HCT116 (cell line): ENCODE data around the gene MCF2L. TPM values are rescaled to one million over a fixed set of nuclear protein-coding genes. Genes with fewer than 3 reads are reported as not detected.

Source experiments
- ATAC-seq: fragments of 200-7000 bp; cut with Tn5 transposase; 2 replicates; pipeline ENCODE4 v1.9.1; 2020; ENCODE audit warnings: mild to moderate bottlenecking, moderate library complexity
- BruUV-seq: library from RNA; stranded (reverse); fragments of 400-500 nt; replicated peaks from 2 replicates; lab custom pipeline; 2021; lab: Mats Ljungman, UMichigan
- CTCF ChIA-PET: fragments of 300-600 bp; sonication (Branson Sonifier 250); formaldehyde crosslinking; loops from one replicate; lab custom pipeline; 2021; ENCODE audit warnings: antibody characterized with exemption; lab: Charles Lee
- POLR2A ChIA-PET: fragments of 300-600, 350-600 bp; sonication (Branson Sonifier 250); formaldehyde crosslinking; loops from one replicate; lab custom pipeline; 2021; ENCODE audit warnings: antibody characterized with exemption; lab: Charles Lee
- RAD21 ChIA-PET, 2 experiments: fragments of 300-600 bp; sonication (Branson Sonifier 250); formaldehyde crosslinking; loops; one replicate each; lab custom pipeline; 2023; ENCODE audit warnings: low total read pairs in 2 of 2; ENCODE audit not compliant: uncharacterized antibody in 2 of 2, unreplicated experiment in 2 of 2, low non-redundant PET in 1 of 2; lab: Charles Lee
- DNase-seq: peaks from one replicate; pipeline ENCODE4 v3.0.0-alpha.2; 2010; ENCODE audit warnings: low read depth, low spot score
- H2AFZ ChIP-seq: fragments of 200-600 bp; shearing (Covaris generic), sonication (generic); 2 replicates; pipeline ENCODE4 v1.6.1; 2017; ENCODE audit warnings: low read depth, mixed run types, mixed read lengths, antibody characterized with exemption, low read length; ENCODE audit not compliant: poor library complexity, severe bottlenecking
- H3K27ac ChIP-seq: 2 replicates; pipeline ENCODE4 v1.5.1; 2012; ENCODE audit warnings: low read depth, low read length
- H3K27me3 ChIP-seq: fragments of 200-600 bp; sonication (generic); 2 replicates; pipeline ENCODE4 v1.6.1; 2016; ENCODE audit warnings: mixed run types, low read length, mixed read lengths; ENCODE audit not compliant: insufficient read depth
- H3K36me3 ChIP-seq, 2 experiments: fragments of 200-500 bp in 1 of 2; fragments of 200-600 bp in 1 of 2; sonication (Bioruptor generic) in 1 of 2; sonication (generic) in 1 of 2; 2 replicates each; pipeline versions ENCODE4 v1.5.1 to v1.6.1; 2014 to 2016; ENCODE audit warnings: low read length in 2 of 2, inconsistent platforms in 1 of 2, mixed read lengths in 1 of 2, mixed run types in 1 of 2; ENCODE audit not compliant: insufficient read depth in 2 of 2, control insufficient read depth in 1 of 2
- H3K4me1 ChIP-seq, 2 experiments: fragments of 200-600 bp in 1 of 2; sonication (generic) in 1 of 2; 2 replicates each; pipeline versions ENCODE4 v1.5.1 to v1.6.1; 2012 to 2017; ENCODE audit warnings: low read length in 2 of 2, inconsistent platforms in 1 of 2, mild to moderate bottlenecking in 1 of 2, mixed read lengths in 1 of 2, mixed run types in 1 of 2, moderate library complexity in 1 of 2; ENCODE audit not compliant: insufficient read depth in 2 of 2, control insufficient read depth in 1 of 2
- H3K4me2 ChIP-seq: fragments of 200-600 bp; sonication (generic); 2 replicates; pipeline ENCODE4 v1.6.1; 2017; ENCODE audit warnings: mixed run types, low read length, mixed read lengths
- H3K4me3 ChIP-seq, 2 experiments: fragments of 200-600 bp in 1 of 2; sonication (generic) in 1 of 2; replicated peaks in 1 of 2; 2 replicates each; pipeline ENCODE4 v1.5.1; 2011 to 2016; ENCODE audit warnings: low read length in 2 of 2, control low read depth in 1 of 2, low read depth in 1 of 2, mild to moderate bottlenecking in 1 of 2, mixed read lengths in 1 of 2, mixed run types in 1 of 2
- H3K79me2 ChIP-seq: fragments of 200-600 bp; sonication (generic); 2 replicates; pipeline ENCODE4 v1.6.1; 2017; ENCODE audit warnings: mild to moderate bottlenecking, mixed run types, low read length, moderate library complexity, mixed read lengths; ENCODE audit not compliant: insufficient read depth
- H3K9ac ChIP-seq: fragments of 200-600 bp; sonication (generic); 2 replicates; pipeline ENCODE4 v1.6.1; 2016; ENCODE audit warnings: low read length, mixed read lengths
- H3K9me2 ChIP-seq: fragments of 200-600 bp; sonication (generic), shearing (Covaris generic); 2 replicates; pipeline ENCODE4 v1.6.1; 2017; ENCODE audit warnings: mixed run types, mild to moderate bottlenecking, moderate library complexity; ENCODE audit not compliant: insufficient read depth
- H3K9me3 ChIP-seq, 2 experiments: fragments of 200-500 bp in 1 of 2; fragments of 200-600 bp in 1 of 2; sonication (Bioruptor generic) in 1 of 2; sonication (generic) in 1 of 2; 2 replicates each; pipeline ENCODE4 v1.6.1; 2014 to 2017; ENCODE audit warnings: low read length in 2 of 2, mixed read lengths in 2 of 2, inconsistent platforms in 1 of 2, low read depth in 1 of 2, mild to moderate bottlenecking in 1 of 2, mixed run types in 1 of 2, moderate library complexity in 1 of 2; ENCODE audit not compliant: control insufficient read depth in 1 of 2, insufficient read depth in 1 of 2
- H4K20me1 ChIP-seq: fragments of 200-600 bp; sonication (generic), shearing (Covaris generic); 2 replicates; pipeline ENCODE4 v1.6.1; 2017; ENCODE audit warnings: mixed run types, mild to moderate bottlenecking, moderate library complexity; ENCODE audit not compliant: insufficient read depth
- EGR1 ChIP-seq: IDR thresholded peaks from 2 replicates; pipeline ENCODE4 v1.6.1; 2012; ENCODE audit warnings: low read depth
- EZH2 ChIP-seq: fragments of 200-600 bp; sonication (generic); IDR thresholded peaks from 2 replicates; pipeline ENCODE4 v1.6.1; 2017; ENCODE audit warnings: antibody characterized with exemption, mixed run types
- FOSL1 ChIP-seq: IDR thresholded peaks from 2 replicates; pipeline ENCODE4 v1.6.1; 2012; ENCODE audit warnings: low read depth
- SIN3A ChIP-seq: IDR thresholded peaks from 2 replicates; pipeline ENCODE4 v1.6.1; 2012; ENCODE audit warnings: low read depth
- TCF7L2 ChIP-seq: IDR thresholded peaks from 2 replicates; pipeline ENCODE4 v1.7.0; 2011; ENCODE audit warnings: borderline replicate concordance, inconsistent platforms; ENCODE audit not compliant: insufficient read depth, insufficient read length; ENCODE audit errors: extremely low read depth
- intact Hi-C: fragments of 100-400 bp; cut with micrococcal nuclease; formaldehyde crosslinking; loops from 2 replicates; pipeline ENCODE4 v1.10.0; 2022
- total RNA-seq: library from RNA; stranded (reverse); gene quantifications from one replicate; pipeline ENCODE4 v1.2.1, GENCODE V29; 2021; ENCODE audit not compliant: unreplicated experiment
- TF ChIP-seq, protein P1 (sequence below), 3 experiments: fragments of 200-600 bp in 1 of 3; sonication (generic) in 1 of 3; IDR thresholded peaks in 2 of 3; conservative IDR thresholded peaks in 1 of 3; 2 replicates each; pipeline ENCODE4 v1.5.1; 2012 to 2017; ENCODE audit warnings: low read depth in 2 of 3, low read length in 2 of 3, antibody characterized with exemption in 1 of 3, borderline replicate concordance in 1 of 3, control low read depth in 1 of 3, mild to moderate bottlenecking in 1 of 3, mixed read lengths in 1 of 3, mixed run types in 1 of 3, moderate library complexity in 1 of 3; ENCODE audit not compliant: insufficient read depth in 1 of 3
- TF ChIP-seq, protein P2 (sequence below): IDR thresholded peaks from 2 replicates; pipeline ENCODE4 v1.6.1; 2012
- TF ChIP-seq, protein P3 (sequence below): IDR thresholded peaks from 2 replicates; pipeline ENCODE4 v1.6.1; 2011; ENCODE audit warnings: mild to moderate bottlenecking, low read length, moderate library complexity; ENCODE audit not compliant: insufficient replicate concordance; ENCODE audit errors: extremely low read depth

Gene MCF2L
- total RNA-seq, 1 experiment from 2014 or later = 19.3 TPM

DNA sequence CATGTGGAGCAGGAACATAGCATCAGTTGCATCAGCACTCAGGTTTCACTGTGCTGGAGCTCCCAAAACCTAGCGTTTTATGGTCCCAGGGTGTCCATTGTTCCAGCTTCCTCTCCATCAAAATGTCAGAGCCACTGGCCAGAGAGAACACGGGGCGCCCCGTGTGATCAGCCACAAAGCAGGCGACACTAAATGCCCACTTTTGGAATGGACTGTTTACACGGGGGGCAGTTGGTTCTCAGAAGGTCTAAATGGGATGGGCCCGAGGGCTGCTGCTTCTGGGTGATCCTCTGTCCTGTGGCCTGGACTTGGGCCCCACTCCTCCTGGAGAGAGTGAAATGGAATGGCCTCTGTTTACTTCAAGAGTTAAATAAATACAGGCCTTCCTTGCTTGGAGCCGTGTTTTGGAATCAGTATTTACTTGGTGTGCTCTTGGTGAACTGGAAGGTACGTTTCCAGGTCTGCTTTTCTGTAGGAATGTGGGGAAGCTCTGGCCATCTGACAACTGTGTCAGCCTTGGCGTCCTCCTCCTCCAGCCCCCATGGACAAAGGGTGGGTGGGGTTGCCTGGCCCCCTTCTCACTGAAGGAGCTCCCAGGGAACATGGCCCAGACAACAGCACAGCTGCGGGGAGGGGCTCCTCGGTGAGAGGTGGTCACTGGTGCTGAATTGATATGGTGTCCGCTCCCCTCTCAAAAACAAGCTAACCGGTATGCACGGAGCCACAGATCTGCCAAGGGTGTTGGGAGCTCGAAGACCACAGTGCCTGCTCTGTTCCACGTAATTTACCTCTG is 16.1 kb upstream of the MCF2L start:
- DNase-seq (no peak), ATAC-seq (no peak)
- Histone ChIP-seq H2AFZ (no peak overlapping the region), H4K20me1 (no peaks in the 10 kb centered on the region), H3K4me3 (no peak overlapping the region), H3K27me3 (0 out of 2 replicates have a peak, but pooled peaks cover 4% of the 10 kb centered on the region), H3K27ac (no peak overlapping the region), H3K4me2 (no peak overlapping the region), H3K9ac (no peak overlapping the region), H3K4me1 (no peaks in the 10 kb centered on the region), H3K79me2 (no peaks in the 10 kb centered on the region), H3K9me2 (no peaks in the 10 kb centered on the region), H3K9me3 (no peaks in the 10 kb centered on the region), H3K36me3 (no peaks in the 10 kb centered on the region)
- intact Hi-C loops = no loop called here
- CTCF ChIA-PET = interaction anchor here (1.8 kb wide), 1 partner anchor 10 kb away, joined by 7 read pairs; no protein-coding TSS in a partner anchor
- TF ChIP-seq TCF7L2 = no peak
- TF ChIP-seq EZH2 = no peak
- TF ChIP-seq, protein P1, sequence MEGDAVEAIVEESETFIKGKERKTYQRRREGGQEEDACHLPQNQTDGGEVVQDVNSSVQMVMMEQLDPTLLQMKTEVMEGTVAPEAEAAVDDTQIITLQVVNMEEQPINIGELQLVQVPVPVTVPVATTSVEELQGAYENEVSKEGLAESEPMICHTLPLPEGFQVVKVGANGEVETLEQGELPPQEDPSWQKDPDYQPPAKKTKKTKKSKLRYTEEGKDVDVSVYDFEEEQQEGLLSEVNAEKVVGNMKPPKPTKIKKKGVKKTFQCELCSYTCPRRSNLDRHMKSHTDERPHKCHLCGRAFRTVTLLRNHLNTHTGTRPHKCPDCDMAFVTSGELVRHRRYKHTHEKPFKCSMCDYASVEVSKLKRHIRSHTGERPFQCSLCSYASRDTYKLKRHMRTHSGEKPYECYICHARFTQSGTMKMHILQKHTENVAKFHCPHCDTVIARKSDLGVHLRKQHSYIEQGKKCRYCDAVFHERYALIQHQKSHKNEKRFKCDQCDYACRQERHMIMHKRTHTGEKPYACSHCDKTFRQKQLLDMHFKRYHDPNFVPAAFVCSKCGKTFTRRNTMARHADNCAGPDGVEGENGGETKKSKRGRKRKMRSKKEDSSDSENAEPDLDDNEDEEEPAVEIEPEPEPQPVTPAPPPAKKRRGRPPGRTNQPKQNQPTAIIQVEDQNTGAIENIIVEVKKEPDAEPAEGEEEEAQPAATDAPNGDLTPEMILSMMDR (IDR thresholded peaks at IDR 0.05 in 2 of 3, conservative IDR thresholded peaks at IDR 0.05 in 1 of 3; ENCODE audit: borderline replicate concordance in 1 of 3, insufficient read depth in 1 of 3, low read depth in 2 of 3, low read length in 2 of 3) = no peak
- no peak for TF ChIP-seq FOSL1
- no peak for TF ChIP-seq EGR1
- TF ChIP-seq, protein P2, sequence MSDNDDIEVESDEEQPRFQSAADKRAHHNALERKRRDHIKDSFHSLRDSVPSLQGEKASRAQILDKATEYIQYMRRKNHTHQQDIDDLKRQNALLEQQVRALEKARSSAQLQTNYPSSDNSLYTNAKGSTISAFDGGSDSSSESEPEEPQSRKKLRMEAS = no peak
- TF ChIP-seq SIN3A = no peak
- TF ChIP-seq, protein P3, sequence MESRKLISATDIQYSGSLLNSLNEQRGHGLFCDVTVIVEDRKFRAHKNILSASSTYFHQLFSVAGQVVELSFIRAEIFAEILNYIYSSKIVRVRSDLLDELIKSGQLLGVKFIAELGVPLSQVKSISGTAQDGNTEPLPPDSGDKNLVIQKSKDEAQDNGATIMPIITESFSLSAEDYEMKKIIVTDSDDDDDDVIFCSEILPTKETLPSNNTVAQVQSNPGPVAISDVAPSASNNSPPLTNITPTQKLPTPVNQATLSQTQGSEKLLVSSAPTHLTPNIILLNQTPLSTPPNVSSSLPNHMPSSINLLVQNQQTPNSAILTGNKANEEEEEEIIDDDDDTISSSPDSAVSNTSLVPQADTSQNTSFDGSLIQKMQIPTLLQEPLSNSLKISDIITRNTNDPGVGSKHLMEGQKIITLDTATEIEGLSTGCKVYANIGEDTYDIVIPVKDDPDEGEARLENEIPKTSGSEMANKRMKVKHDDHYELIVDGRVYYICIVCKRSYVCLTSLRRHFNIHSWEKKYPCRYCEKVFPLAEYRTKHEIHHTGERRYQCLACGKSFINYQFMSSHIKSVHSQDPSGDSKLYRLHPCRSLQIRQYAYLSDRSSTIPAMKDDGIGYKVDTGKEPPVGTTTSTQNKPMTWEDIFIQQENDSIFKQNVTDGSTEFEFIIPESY = no peak
- POLR2A ChIA-PET = no interaction called here
- RAD21 ChIA-PET = no interaction called here
- BruUV-seq = no TSS peak
